GM12892 (cell line): Measurements from ENCODE around the gene PARP15.

Source experiments
- POLR2A ChIP-seq: IDR thresholded peaks from 2 replicates; pipeline ENCODE4 v1.6.1; 2011; ENCODE audit warnings: low read depth, low read length, control low read depth
- POLR2AphosphoS5 ChIP-seq: IDR thresholded peaks from 2 replicates; pipeline ENCODE4 v1.6.1; 2011; ENCODE audit warnings: low read depth, low read length, control low read depth
- TAF1 ChIP-seq: IDR thresholded peaks from 2 replicates; pipeline ENCODE4 v1.6.1; 2011; ENCODE audit warnings: low read depth, mild to moderate bottlenecking, control low read depth, low read length, borderline replicate concordance

GRCh38 chr3:122533480-122533879, 44.0 kb upstream of the PARP15 start:
- TF ChIP-seq POLR2A (no peak), POLR2AphosphoS5 (no peak), TAF1 (no peak)
